Body of pancreas (tissue), 4 donors: ENCODE data around the gene MS4A8. TPM values are rescaled to one million over a fixed set of nuclear protein-coding genes. Genes with fewer than 3 reads are reported as not detected.

Experiments used
- ATAC-seq: fragments of 150-250 bp; one replicate; pipeline ENCODE4 v1.9.1; 2016
- DNase-seq, 4 donors: peaks; one replicate each; pipeline ENCODE4 v3.0.0-alpha.2; 2019
- H3K27ac ChIP-seq, 4 donors: fragments of 200-600 bp; sonication (generic); 1 replicate in 3 of 4; 2 replicates in 1 of 4; pipeline versions ENCODE4 v1.5.1 to v1.6.1; 2016 to 2019; ENCODE audit warnings: mild to moderate bottlenecking in 1 of 4, mixed read lengths in 1 of 4, moderate library complexity in 1 of 4
- H3K27me3 ChIP-seq, 2 donors: fragments of 200-600 bp; sonication (generic); one replicate each; pipeline ENCODE4 v1.6.0; 2016; ENCODE audit warnings: mild to moderate bottlenecking in 1 of 2
- H3K36me3 ChIP-seq, 2 donors: fragments of 200-600 bp; sonication (generic); replicated peaks in 1 of 2; 2 replicates each; pipeline ENCODE4 v1.5.1; 2016; ENCODE audit warnings: low read depth in 2 of 2; ENCODE audit not compliant: insufficient read depth in 1 of 2
- H3K4me1 ChIP-seq: fragments of 200-600 bp; sonication (generic); one replicate; pipeline ENCODE4 v1.6.0; 2016
- H3K4me3 ChIP-seq, 2 donors: fragments of 200-600 bp; sonication (generic); 1 replicate in 1 of 2; 2 replicates in 1 of 2; pipeline ENCODE4 v1.5.1; 2016 to 2019
- H3K9me3 ChIP-seq, 3 donors: fragments of 200-600 bp; sonication (generic); 1 replicate in 2 of 3; 2 replicates in 1 of 3; pipeline ENCODE4 v1.5.1; 2016
- CTCF ChIP-seq, 7 experiments: fragments of 450-650 bp in 4 of 7; fragments of 200-600 bp in 3 of 7; sonication (generic) in 3 of 7; IDR thresholded peaks; one replicate each; pipeline ENCODE4 v1.5.1; 2016 to 2019; ENCODE audit warnings: antibody characterized with exemption in 7 of 7
- POLR2A ChIP-seq, 3 donors: fragments of 450-650 bp; IDR thresholded peaks; one replicate each; pipeline ENCODE4 v1.6.1; 2016; ENCODE audit warnings: antibody characterized with exemption in 3 of 3, mild to moderate bottlenecking in 2 of 3
- WGBS, 2 donors: methylation state at CpG; one replicate each; pipeline ENCODE4 v1.1.5; 2017; 5-methylcytosine and 5-hydroxymethylcytosine counted together
- intact Hi-C: fragments of 100-400 bp; cut with DNase I; formaldehyde crosslinking; loops from one replicate; pipeline ENCODE4 v1.15.1; 2023
- total RNA-seq, 2 donors: library from RNA; depleted of rRNA; stranded (reverse); fragments of >200 nt; gene quantifications; one replicate each; pipeline ENCODE4 v1.1.0, GENCODE V29; 2016

Gene MS4A8
- total RNA-seq, 2 donors from 2014 or later: 6.5 TPM; not detected in 1

DNA sequence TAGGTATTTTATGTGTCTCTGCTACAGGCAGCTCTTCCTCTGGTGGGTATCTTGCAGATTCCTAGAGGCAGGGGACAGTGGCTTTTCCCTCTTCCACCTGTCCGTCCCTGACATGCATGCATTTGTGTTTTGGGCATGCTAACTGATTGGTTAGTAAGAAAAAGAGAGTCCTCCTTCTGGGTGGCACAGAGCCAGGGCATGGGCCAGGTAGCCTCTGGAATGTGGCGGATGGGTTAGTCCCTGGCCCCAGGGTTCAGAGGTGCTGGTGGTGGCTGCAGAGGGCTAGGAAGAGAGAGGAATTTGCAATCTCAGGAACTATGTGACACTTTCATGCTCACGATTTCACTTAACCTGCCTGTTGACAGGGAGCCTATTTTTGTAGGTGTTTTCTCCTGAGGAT lies 51.5 kb downstream of the MS4A8 start:
- Histone ChIP-seq H3K27me3 (no peaks in the 10 kb centered on the region), H3K4me3 (no peak overlapping the region)
- WGBS, 2 donors: 58 to 63% methylated on average over 3 of the region's 3 CpGs

DNA sequence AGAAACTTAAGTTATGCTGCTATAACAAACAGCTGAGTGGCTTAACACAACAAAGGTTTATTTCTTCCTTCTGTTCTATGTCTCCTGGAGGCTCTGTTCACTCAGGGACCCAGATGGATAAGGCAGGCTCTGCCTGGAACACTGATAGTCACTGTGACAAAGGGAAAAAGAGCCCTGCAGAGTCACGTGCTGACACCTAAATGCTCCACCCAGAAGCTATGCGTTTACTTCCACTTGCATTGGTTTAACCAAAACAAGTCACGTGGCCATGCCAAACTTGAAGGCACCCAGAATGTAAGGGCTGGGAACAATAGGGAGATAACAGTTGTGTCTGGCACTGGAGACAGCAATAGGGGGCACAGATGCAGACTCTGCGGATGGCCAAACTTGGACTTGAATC lies 53.9 kb downstream of the MS4A8 start:
- no peak overlapping the region for H3K4me3 ChIP-seq
- H3K4me1 ChIP-seq: peaks cover 8% of the 10 kb centered on the region
- WGBS, 2 donors: 62% methylated on average over 4 of the region's 4 CpGs
- no peak overlapping the region for H3K27ac ChIP-seq
- H3K36me3 ChIP-seq: no peaks in the 10 kb centered on the region
- H3K27me3 ChIP-seq: no peaks in the 10 kb centered on the region
- intact Hi-C loops: loop anchor here (10.0 kb wide), 1 partner anchor 49 kb away; no protein-coding TSS in a partner anchor
- TF ChIP-seq CTCF (IDR thresholded peaks at IDR 0.05) (no peak), POLR2A (IDR thresholded peaks at IDR 0.05) (no peak)
- no peaks in the 10 kb centered on the region for H3K9me3 ChIP-seq
- ATAC-seq (no peak), DNase-seq (no peak)

More for the DNA sequence above, 51.5 kb downstream of the MS4A8 start:
- Histone ChIP-seq H3K4me1 (peaks cover 2% of the 10 kb centered on the region), H3K36me3 (no peaks in the 10 kb centered on the region), H3K9me3 (no peaks in the 10 kb centered on the region), H3K27ac (no peak overlapping the region)
- intact Hi-C loops: loop anchor here (10.0 kb wide), 1 partner anchor 46 kb away; no protein-coding TSS in a partner anchor
- no peak for DNase-seq
- ATAC-seq: no peak
- TF ChIP-seq POLR2A (IDR thresholded peaks at IDR 0.05) (no peak), CTCF (IDR thresholded peaks at IDR 0.05) (no peak)

GRCh38 chr11:60754887-60755286 lies 55.5 kb downstream of the MS4A8 start:
- H3K4me1 ChIP-seq: peaks cover 8% of the 10 kb centered on the region
- H3K4me3 ChIP-seq: no peak overlapping the region
- ATAC-seq (no peak), DNase-seq (no peak)
- intact Hi-C loops: loop anchor here (10.0 kb wide), 1 partner anchor 50 kb away; no protein-coding TSS in a partner anchor
- no peak overlapping the region for H3K27ac ChIP-seq
- no peak for TF ChIP-seq POLR2A (IDR thresholded peaks at IDR 0.05)
- TF ChIP-seq CTCF (IDR thresholded peaks at IDR 0.05): no peak
- WGBS, 2 donors: 87 to 93% methylated on average over 6 of the region's 6 CpGs
- no peaks in the 10 kb centered on the region for H3K36me3 ChIP-seq
- H3K9me3 ChIP-seq: no peaks in the 10 kb centered on the region
- H3K27me3 ChIP-seq: no peaks in the 10 kb centered on the region

DNA sequence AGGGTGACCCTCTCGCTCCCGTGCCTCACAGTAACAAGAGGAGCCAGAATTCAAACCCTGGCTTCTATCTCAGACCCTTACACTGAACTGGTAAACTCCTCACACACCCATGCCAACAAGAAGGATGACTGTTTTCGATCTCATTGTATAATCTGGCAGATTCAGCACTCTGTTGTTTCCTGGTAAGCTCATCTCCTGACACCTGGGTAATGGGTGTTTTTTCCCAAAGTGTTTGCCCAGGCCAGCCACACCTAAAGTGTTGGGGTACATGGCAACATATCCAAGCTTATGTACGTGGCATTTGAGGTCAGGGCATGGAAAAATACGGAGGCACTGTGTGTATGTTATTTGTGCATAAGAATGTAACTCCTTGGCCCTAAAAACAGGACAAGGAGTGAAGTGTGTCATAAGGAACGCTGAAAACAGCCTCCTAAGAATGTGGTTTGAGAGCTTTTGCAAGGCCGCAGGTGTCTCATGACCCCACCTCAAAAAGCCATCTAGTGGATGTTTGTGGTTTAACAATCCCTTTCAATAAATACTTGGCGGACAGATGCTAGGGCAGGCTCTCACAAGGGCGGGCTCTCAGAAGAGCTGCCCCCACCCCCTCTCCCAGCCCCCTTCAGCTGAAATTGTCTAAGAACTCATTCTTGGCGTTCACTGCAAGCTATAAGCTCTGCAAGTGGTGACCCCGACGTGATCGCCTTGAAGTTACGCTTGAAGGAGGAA lies 57.1 kb downstream of the MS4A8 start, which contains the start of gene MS4A15:
Gene MS4A15, plus strand, starts transcription at position 561 of the 726 bp plus-strand sequence. CDS start 6,867 bp downstream, outside the sequence.
- Histone ChIP-seq H3K9me3 (no peaks in the 10 kb centered on the region), H3K4me3 (no peak within 1 kb of the TSS), H3K27me3 (no peaks in the 10 kb centered on the region), H3K27ac (peak within 1 kb of the TSS; percentile 7 to 48 (median 24)), H3K4me1 (peaks cover 8% of the 10 kb centered on the region), H3K36me3 (no peaks in the 10 kb centered on the region)
- peak; percentile 81 for ATAC-seq
- TF ChIP-seq CTCF (IDR thresholded peaks at IDR 0.05): peak; percentile 26 to 80 (median 67)
- TF ChIP-seq POLR2A (IDR thresholded peaks at IDR 0.05): no peak
- DNase-seq: peak; percentile 40 to 57 (median 50)
- 34 to 45% methylated on average over 13 to 14 of the region's 14 CpGs for WGBS, 2 donors
- intact Hi-C loops: loop anchor here (10.0 kb wide), 1 partner anchor 52 kb away; no protein-coding TSS in a partner anchor
